HEK293 (cell line): Measurements from ENCODE around the gene GSS.

Experiments
- CTCF ChIA-PET: fragments of 350-600 bp; formaldehyde crosslinking; extraction: SDS; loops from one replicate; lab custom pipeline; 2021; ENCODE audit warnings: antibody characterized with exemption; lab: Yijun Ruan, JAX
- POLR2A ChIA-PET: fragments of 300-600 bp; formaldehyde crosslinking; extraction: SDS; loops from one replicate; lab custom pipeline; 2020; ENCODE audit warnings: antibody characterized with exemption, inconsistent platforms; lab: Yijun Ruan, JAX
- H3K27ac ChIP-seq: fragments of 200-500 bp; sonication (Bioruptor generic); 2 replicates; pipeline ENCODE4 v1.5.1; 2014; ENCODE audit warnings: low read depth, low read length, control low read depth, inconsistent platforms; ENCODE audit errors: extremely low read depth
- H3K36me3 ChIP-seq, 2 experiments: fragments of 200-500 bp in 1 of 2; sonication (Bioruptor generic) in 1 of 2; 1 replicate in 1 of 2; 2 replicates in 1 of 2; pipeline ENCODE4 v1.5.1; 2014 to 2017; ENCODE audit warnings: inconsistent platforms in 2 of 2, low read length in 2 of 2; ENCODE audit not compliant: control insufficient read depth in 2 of 2, insufficient read depth in 1 of 2
- H3K4me1 ChIP-seq: fragments of 200-500 bp; sonication (Bioruptor generic); 2 replicates; pipeline ENCODE4 v1.5.1; 2014; ENCODE audit warnings: mild to moderate bottlenecking, low read length, inconsistent platforms; ENCODE audit not compliant: control insufficient read depth, insufficient read depth
- H3K4me3 ChIP-seq: 2 replicates; pipeline ENCODE4 v1.5.1; 2011; ENCODE audit warnings: low read depth, mild to moderate bottlenecking, control low read depth, low read length, moderate library complexity
- H3K9me3 ChIP-seq: fragments of 200-500 bp; sonication (Bioruptor generic); 2 replicates; pipeline ENCODE4 v1.5.1; 2014; ENCODE audit warnings: low read depth, low read length, inconsistent platforms; ENCODE audit not compliant: control insufficient read depth, insufficient read depth
- KLF7 ChIP-seq: fragments of 450-650 bp; formaldehyde crosslinking; IDR thresholded peaks from 2 replicates; pipeline ENCODE4 v1.5.1; 2016; ENCODE audit warnings: missing biosample characterization, missing genetic modification characterization, borderline replicate concordance
- SCRT2 ChIP-seq: fragments of 450-650 bp; formaldehyde crosslinking; IDR thresholded peaks from 2 replicates; pipeline ENCODE4 v1.5.1; 2016; ENCODE audit warnings: missing biosample characterization, missing genetic modification characterization
- WT1 ChIP-seq: fragments of 450-650 bp; formaldehyde crosslinking; IDR thresholded peaks from 2 replicates; pipeline ENCODE4 v1.5.1; 2016; ENCODE audit warnings: missing biosample characterization, missing genetic modification characterization
- ZBTB1 ChIP-seq: fragments of 450-650 bp; formaldehyde crosslinking; IDR thresholded peaks from 2 replicates; pipeline ENCODE4 v1.5.1; 2016; ENCODE audit warnings: missing biosample characterization, missing genetic modification characterization
- ZBTB20 ChIP-seq: fragments of 450-650 bp; formaldehyde crosslinking; IDR thresholded peaks from 2 replicates; pipeline ENCODE4 v1.5.1; 2016; ENCODE audit warnings: missing biosample characterization, missing genetic modification characterization
- ZFHX2 ChIP-seq: fragments of 450-650 bp; formaldehyde crosslinking; conservative IDR thresholded peaks from 2 replicates; pipeline ENCODE4 v1.5.1; 2016; ENCODE audit warnings: missing biosample characterization, missing genetic modification characterization
- ZNF121 ChIP-seq: fragments of 450-650 bp; formaldehyde crosslinking; IDR thresholded peaks from 2 replicates; pipeline ENCODE4 v1.5.1; 2016; ENCODE audit warnings: missing biosample characterization, missing genetic modification characterization
- ZNF140 ChIP-seq: fragments of 450-650 bp; formaldehyde crosslinking; IDR thresholded peaks from 2 replicates; pipeline ENCODE4 v1.5.1; 2016; ENCODE audit warnings: missing biosample characterization, missing genetic modification characterization
- ZNF19 ChIP-seq: fragments of 450-650 bp; formaldehyde crosslinking; IDR thresholded peaks from 2 replicates; pipeline ENCODE4; 2016; ENCODE audit warnings: missing biosample characterization, missing genetic modification characterization, low read depth
- ZNF248 ChIP-seq: fragments of 450-650 bp; formaldehyde crosslinking; IDR thresholded peaks from 2 replicates; pipeline ENCODE4 v1.5.1; 2017; ENCODE audit warnings: missing biosample characterization, missing genetic modification characterization
- ZNF274 ChIP-seq, 2 experiments: fragments of 200-500 bp in 1 of 2; fragments of 450-650 bp in 1 of 2; sonication (Bioruptor generic) in 1 of 2; formaldehyde crosslinking in 1 of 2; IDR thresholded peaks; 2 replicates each; pipeline versions ENCODE4 v1.5.1 to v1.6.1; 2014 to 2016; ENCODE audit warnings: borderline replicate concordance in 1 of 2, inconsistent platforms in 1 of 2, low read length in 1 of 2, missing biosample characterization in 1 of 2, missing genetic modification characterization in 1 of 2
- ZNF335 ChIP-seq: fragments of 450-650 bp; formaldehyde crosslinking; conservative IDR thresholded peaks from 2 replicates; pipeline ENCODE4 v1.5.1; 2016; ENCODE audit warnings: missing biosample characterization, missing genetic modification characterization
- ZNF501 ChIP-seq: fragments of 450-650 bp; formaldehyde crosslinking; IDR thresholded peaks from 2 replicates; pipeline ENCODE4 v1.5.1; 2016; ENCODE audit warnings: missing biosample characterization, missing genetic modification characterization
- ZNF514 ChIP-seq: fragments of 450-650 bp; formaldehyde crosslinking; IDR thresholded peaks from 2 replicates; pipeline ENCODE4 v1.5.1; 2016; ENCODE audit warnings: missing biosample characterization, missing genetic modification characterization
- TF ChIP-seq, protein P1 (sequence below): fragments of 450-650 bp; formaldehyde crosslinking; IDR thresholded peaks from 2 replicates; pipeline ENCODE4 v1.5.1; 2016; ENCODE audit warnings: missing biosample characterization, missing genetic modification characterization, low read depth
- TF ChIP-seq, protein P2 (sequence below): fragments of 450-650 bp; formaldehyde crosslinking; IDR thresholded peaks from 2 replicates; pipeline ENCODE4; 2016; ENCODE audit warnings: missing biosample characterization, missing genetic modification characterization
- TF ChIP-seq, protein P3 (sequence below): fragments of 450-650 bp; formaldehyde crosslinking; IDR thresholded peaks from 2 replicates; pipeline ENCODE4 v1.5.1; 2017; ENCODE audit warnings: missing biosample characterization, missing genetic modification characterization
- TF ChIP-seq, protein P4 (sequence below): fragments of 450-650 bp; formaldehyde crosslinking; IDR thresholded peaks from 2 replicates; pipeline ENCODE4 v1.5.1; 2017; ENCODE audit warnings: missing biosample characterization, missing genetic modification characterization
- TF ChIP-seq, protein P5 (sequence below): fragments of 450-650 bp; formaldehyde crosslinking; IDR thresholded peaks from 2 replicates; pipeline ENCODE4 v1.5.1; 2016; ENCODE audit warnings: missing biosample characterization, missing genetic modification characterization
- TF ChIP-seq, protein P6 (sequence below): fragments of 450-650 bp; formaldehyde crosslinking; IDR thresholded peaks from 2 replicates; pipeline ENCODE4 v1.5.1; 2016; ENCODE audit warnings: missing biosample characterization, missing genetic modification characterization

Gene GSS

DNA sequence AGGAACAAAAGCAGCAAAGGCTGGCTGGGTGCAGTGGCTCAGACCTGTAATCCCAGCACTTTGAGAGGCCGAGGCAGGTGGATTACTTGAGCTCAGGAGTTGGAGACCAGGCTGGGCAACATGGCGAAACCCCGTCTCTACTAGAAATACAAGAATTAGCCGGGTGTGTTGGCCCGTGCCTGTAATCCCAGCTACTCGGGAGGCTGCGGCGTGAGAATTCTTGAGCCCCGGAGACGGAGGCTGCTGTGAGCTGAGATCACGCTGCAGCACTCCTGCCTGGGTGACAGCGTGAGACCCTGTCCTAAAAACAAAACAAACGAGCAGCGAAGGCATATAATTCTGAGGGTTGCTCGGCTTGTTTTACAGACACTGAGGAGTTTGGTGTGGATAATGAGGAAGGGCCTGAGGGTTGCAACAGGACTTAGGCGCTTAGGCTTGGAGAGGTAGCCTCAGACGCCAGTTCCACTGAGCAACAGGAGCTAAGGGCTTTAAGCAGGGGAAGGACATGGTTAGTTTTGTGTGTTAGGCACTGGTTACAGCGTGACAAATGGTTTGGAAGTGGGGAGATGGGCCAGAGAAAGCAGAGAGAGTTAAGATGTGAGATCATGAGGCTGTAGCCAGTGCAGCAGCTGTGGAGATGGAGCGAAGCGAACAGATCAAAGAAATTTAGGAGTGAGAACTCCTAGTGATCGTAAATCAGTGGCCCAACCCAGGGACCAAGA lies 1.3 kb upstream of the GSS start:
- POLR2A ChIA-PET: interaction anchor here (0.7 kb wide), 2 partner anchors 13 to 636 kb away, joined by 4 to 9 read pairs; no protein-coding TSS in a partner anchor

DNA sequence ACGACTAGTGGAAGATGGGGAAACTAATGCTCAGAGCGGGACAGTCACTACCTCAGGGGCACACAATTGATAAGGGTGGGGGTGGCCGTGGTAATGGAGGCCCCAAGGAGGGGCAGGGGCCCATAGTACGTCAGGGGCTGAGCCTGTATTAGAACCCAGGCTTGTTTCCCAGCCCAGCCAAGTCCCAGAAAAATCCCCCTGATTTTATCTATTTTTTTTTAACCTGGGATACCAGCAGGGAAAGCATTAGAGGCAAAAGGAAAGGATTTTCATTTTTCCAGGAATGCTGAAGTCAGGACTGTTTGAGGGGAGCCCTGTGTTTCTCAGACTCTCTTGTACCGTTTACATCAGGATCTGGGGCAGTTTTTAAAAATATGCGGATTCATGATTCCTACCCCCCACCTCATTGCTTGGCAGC lies 444 bp upstream of the GSS start:
- TF ChIP-seq WT1 (no peak), KLF7 (0 out of 2 replicates have a peak, but pooled peaks have one; percentile 26), ZNF335 (peak; percentile 72), ZFHX2 (tag by site-specific recombination) (no peak), ZNF501 (no peak)
- TF ChIP-seq, protein P1, sequence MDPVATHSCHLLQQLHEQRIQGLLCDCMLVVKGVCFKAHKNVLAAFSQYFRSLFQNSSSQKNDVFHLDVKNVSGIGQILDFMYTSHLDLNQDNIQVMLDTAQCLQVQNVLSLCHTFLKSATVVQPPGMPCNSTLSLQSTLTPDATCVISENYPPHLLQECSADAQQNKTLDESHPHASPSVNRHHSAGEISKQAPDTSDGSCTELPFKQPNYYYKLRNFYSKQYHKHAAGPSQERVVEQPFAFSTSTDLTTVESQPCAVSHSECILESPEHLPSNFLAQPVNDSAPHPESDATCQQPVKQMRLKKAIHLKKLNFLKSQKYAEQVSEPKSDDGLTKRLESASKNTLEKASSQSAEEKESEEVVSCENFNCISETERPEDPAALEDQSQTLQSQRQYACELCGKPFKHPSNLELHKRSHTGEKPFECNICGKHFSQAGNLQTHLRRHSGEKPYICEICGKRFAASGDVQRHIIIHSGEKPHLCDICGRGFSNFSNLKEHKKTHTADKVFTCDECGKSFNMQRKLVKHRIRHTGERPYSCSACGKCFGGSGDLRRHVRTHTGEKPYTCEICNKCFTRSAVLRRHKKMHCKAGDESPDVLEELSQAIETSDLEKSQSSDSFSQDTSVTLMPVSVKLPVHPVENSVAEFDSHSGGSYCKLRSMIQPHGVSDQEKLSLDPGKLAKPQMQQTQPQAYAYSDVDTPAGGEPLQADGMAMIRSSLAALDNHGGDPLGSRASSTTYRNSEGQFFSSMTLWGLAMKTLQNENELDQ (tag by site-specific recombination): no peak
- POLR2A ChIA-PET: interaction anchor here (0.6 to 2.4 kb wide), 7 partner anchors 12 to 321 kb away, joined by 3 to 13 read pairs (median 4); partner anchors contain the start of genes ACSS2 and GGT7
- Histone ChIP-seq H3K4me1 (no peaks in the 10 kb centered on the region; the same call in 1 of the 2 replicates), H3K27ac (no peak overlapping the region; the same call in 1 of the 2 replicates), H3K36me3 (peaks cover 0 to 10% of the 10 kb centered on the region in 2 experiments; a peak in 1 of 3 replicates), H3K4me3 (peak overlapping the region; percentile 73), H3K9me3 (no peaks in the 10 kb centered on the region)
- CTCF ChIA-PET: interaction anchor here (0.6 to 5.1 kb wide), 3 partner anchors 82 to 240 kb away, joined by 3 to 40 read pairs (median 3); partner anchors contain the start of gene GGT7

More for the DNA sequence above, 1.3 kb upstream of the GSS start:
- Histone ChIP-seq H3K4me3 (no peak overlapping the region), H3K27ac (no peak overlapping the region), H3K4me1 (no peaks in the 10 kb centered on the region; the same call in 1 of the 2 replicates), H3K36me3 (peaks cover 0 to 2% of the 10 kb centered on the region in 2 experiments; a peak in 1 of 3 replicates), H3K9me3 (no peaks in the 10 kb centered on the region)
- CTCF ChIA-PET: interaction anchor here (5.1 kb wide), 1 partner anchor 83 kb away, joined by 40 read pairs; the partner anchor contains the start of gene GGT7
- TF ChIP-seq ZNF274 (IDR thresholded peaks at IDR 0.05; ENCODE audit: low read length) (no peak), ZNF274 (tag by site-specific recombination; IDR thresholded peaks at IDR 0.05; ENCODE audit: borderline replicate concordance) (peak; percentile 88; the same call in 1 of the 2 replicates), SCRT2 (tag by site-specific recombination) (peak; percentile 14; the same call in 1 of the 2 replicates), ZNF121 (tag by site-specific recombination) (no peak), ZBTB20 (tag by site-specific recombination) (no peak), ZNF248 (tag by site-specific recombination) (no peak)

DNA sequence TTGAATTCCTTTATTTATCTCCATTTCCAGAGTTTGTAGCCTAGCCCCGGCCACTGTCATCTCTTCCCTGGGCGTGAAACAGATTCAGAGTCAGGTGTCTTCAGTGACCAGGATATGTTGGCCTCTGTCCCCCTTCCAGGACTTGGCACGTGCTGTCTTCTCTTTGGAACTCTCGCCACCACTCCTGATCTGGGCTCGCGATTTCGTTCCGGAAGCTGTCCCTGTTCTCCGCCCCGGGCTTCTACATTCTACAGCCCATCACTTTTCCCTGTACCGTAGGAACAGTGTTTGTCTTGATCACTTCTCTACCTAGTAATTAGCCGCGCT lies 739 bp downstream of the GSS start:
- peak overlapping the region; percentile 73 for H3K4me3 ChIP-seq
- POLR2A ChIA-PET: interaction anchor here (0.5 to 2.4 kb wide), 5 partner anchors 9 to 194 kb away, joined by 3 to 13 read pairs (median 3); partner anchors contain the start of gene ACSS2
- H3K27ac ChIP-seq: peak overlapping the region; percentile 77
- no peaks in the 10 kb centered on the region for H3K9me3 ChIP-seq
- peaks cover 0 to 21% of the 10 kb centered on the region in 2 experiments; a peak in 1 of 3 replicates for H3K36me3 ChIP-seq
- CTCF ChIA-PET: interaction anchor here (5.1 kb wide), 1 partner anchor 81 kb away, joined by 40 read pairs; the partner anchor contains the start of gene GGT7
- no peaks in the 10 kb centered on the region; the same call in 1 of the 2 replicates for H3K4me1 ChIP-seq
- TF ChIP-seq, protein P2, sequence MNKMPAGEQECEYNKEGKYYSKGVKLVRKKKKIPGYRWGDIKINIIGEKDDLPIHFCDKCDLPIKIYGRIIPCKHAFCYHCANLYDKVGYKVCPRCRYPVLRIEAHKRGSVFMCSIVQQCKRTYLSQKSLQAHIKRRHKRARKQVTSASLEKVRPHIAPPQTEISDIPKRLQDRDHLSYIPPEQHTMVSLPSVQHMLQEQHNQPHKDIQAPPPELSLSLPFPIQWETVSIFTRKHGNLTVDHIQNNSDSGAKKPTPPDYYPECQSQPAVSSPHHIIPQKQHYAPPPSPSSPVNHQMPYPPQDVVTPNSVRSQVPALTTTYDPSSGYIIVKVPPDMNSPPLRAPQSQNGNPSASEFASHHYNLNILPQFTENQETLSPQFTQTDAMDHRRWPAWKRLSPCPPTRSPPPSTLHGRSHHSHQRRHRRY (tag by site-specific recombination): no peak
- TF ChIP-seq, protein P3, sequence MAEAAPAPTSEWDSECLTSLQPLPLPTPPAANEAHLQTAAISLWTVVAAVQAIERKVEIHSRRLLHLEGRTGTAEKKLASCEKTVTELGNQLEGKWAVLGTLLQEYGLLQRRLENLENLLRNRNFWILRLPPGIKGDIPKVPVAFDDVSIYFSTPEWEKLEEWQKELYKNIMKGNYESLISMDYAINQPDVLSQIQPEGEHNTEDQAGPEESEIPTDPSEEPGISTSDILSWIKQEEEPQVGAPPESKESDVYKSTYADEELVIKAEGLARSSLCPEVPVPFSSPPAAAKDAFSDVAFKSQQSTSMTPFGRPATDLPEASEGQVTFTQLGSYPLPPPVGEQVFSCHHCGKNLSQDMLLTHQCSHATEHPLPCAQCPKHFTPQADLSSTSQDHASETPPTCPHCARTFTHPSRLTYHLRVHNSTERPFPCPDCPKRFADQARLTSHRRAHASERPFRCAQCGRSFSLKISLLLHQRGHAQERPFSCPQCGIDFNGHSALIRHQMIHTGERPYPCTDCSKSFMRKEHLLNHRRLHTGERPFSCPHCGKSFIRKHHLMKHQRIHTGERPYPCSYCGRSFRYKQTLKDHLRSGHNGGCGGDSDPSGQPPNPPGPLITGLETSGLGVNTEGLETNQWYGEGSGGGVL (tag by site-specific recombination): peak; percentile 60
- TF ChIP-seq ZNF140 (tag by site-specific recombination): no peak
- TF ChIP-seq ZNF514: no peak
- TF ChIP-seq, protein P4, sequence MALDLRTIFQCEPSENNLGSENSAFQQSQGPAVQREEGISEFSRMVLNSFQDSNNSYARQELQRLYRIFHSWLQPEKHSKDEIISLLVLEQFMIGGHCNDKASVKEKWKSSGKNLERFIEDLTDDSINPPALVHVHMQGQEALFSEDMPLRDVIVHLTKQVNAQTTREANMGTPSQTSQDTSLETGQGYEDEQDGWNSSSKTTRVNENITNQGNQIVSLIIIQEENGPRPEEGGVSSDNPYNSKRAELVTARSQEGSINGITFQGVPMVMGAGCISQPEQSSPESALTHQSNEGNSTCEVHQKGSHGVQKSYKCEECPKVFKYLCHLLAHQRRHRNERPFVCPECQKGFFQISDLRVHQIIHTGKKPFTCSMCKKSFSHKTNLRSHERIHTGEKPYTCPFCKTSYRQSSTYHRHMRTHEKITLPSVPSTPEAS (tag by site-specific recombination): no peak
- TF ChIP-seq ZBTB1 (tag by site-specific recombination): no peak
- TF ChIP-seq, protein P5, sequence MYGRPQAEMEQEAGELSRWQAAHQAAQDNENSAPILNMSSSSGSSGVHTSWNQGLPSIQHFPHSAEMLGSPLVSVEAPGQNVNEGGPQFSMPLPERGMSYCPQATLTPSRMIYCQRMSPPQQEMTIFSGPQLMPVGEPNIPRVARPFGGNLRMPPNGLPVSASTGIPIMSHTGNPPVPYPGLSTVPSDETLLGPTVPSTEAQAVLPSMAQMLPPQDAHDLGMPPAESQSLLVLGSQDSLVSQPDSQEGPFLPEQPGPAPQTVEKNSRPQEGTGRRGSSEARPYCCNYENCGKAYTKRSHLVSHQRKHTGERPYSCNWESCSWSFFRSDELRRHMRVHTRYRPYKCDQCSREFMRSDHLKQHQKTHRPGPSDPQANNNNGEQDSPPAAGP (tag by site-specific recombination): no peak
- no peak for TF ChIP-seq ZNF19 (tag by site-specific recombination)
- TF ChIP-seq, protein P6, sequence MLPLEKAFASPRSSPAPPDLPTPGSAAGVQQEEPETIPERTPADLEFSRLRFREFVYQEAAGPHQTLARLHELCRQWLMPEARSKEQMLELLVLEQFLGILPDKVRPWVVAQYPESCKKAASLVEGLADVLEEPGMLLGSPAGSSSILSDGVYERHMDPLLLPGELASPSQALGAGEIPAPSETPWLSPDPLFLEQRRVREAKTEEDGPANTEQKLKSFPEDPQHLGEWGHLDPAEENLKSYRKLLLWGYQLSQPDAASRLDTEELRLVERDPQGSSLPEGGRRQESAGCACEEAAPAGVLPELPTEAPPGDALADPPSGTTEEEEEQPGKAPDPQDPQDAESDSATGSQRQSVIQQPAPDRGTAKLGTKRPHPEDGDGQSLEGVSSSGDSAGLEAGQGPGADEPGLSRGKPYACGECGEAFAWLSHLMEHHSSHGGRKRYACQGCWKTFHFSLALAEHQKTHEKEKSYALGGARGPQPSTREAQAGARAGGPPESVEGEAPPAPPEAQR (tag by site-specific recombination): no peak
